NOMO-1 treated with DMSO at 0.1 percent for 48 hours (cell line): Measurements from ENCODE around the gene ZNF536.

Source experiments
- DNase-seq: peaks from one replicate; lab custom pipeline; 2025; ENCODE audit not compliant: unreplicated experiment; lab: John Stamatoyannopoulos, UW

The ZNF536 gene

DNA sequence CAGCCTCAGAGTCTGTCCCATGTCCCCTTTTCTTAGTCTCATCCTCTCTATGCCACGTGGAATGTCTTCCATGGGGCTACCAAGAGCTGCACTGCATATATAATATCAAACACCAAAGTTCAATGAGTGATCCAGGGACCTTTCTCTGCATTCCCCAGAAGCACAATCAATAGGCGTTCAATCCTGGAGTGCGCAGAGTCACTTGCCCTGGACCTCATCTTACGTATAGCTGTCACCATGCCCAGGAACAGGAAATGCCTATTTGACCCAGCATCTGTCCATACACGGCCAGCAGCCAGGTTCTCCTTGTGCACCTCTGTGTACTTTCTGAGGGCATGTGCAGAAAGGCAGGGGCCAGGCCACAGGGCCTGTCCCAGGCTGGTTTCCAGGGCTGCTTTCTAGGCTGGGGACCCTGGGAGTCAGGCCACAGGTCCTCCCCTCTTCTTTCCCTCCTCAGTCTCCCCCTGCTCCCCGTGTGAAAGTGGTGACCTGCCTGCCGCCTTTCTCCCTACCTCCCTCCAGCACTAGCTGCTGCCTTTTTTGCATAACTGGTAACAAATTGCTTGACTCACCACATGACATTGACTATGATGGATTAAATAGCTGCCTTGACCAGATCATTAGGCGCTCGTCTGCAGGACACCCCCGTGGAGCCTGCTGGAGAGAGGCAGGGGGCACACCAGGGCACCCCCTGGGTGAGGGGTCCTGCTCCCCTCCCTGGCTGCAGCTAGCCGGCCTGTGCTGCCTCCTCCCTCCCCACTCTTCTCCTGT is 222.0 kb downstream of the ZNF536 start:
- no peak for DNase-seq

DNA sequence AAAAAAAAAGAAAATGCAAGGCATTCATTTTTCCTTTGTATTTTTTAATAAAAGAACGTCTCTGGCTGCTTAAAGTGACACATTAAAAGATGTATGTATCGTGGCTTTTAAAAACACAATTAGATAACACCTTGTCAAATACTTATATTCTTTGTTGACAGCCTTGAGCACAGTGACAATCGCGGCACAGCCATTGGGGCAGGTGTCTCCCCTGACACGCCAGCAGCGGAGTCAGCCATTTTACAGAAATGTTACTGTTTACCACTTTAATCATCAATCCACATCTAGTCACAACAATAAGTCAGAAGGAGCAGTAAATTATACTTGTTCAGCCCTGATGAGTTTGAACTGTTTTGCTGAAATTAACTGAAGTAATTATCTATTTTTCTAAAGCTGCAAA is 224.1 kb downstream of the ZNF536 start:
- no peak for DNase-seq

DNA sequence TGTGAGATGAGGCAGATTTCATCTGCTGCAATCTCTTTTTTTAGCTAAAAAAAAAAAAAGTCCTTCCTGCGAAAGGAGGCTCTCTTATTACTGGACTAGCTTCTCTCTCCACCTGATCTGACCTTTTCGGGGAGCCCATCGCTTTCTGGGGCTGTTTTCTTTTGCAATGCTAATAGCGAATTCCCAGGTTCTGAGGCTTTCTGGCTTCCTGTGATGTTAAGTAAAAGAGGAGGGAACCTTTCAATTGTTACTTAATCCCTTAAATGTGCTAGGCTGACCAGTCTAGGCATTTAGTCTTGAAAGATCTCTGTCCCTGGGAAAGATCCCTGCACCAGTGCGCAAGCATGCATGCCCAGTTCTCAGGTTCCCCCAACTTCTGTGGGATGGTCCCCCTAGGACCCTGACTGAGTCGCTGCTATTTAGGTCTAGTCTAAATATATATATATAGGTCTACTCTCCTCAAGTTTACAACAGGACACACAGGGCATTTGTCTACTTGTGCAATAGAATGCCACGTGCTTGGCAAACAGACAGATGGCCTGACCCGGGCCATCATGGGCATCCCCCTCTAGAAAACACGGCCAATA is 224.7 kb downstream of the ZNF536 start:
- DNase-seq: no peak

DNA sequence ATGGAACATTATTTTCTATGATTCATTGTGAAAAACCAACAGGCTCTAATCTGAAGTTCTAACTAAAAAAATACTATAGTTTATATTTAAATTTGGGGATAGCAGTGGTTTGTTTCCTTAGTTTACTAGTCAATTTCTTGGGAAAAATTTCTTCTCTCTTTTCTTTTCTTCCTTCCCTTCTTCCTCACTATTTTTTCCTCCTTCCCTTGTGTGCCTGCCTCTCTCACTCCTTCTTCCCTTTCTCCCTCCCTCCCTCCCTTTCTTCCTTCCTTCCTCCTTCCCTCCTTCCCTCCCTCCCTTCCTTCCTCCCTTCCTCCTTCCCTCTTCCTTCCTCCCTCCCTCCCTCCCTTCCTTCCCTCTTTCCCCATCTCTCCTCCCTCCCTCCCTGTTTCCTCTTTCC is 226.5 kb downstream of the ZNF536 start:
- no peak for DNase-seq

DNA sequence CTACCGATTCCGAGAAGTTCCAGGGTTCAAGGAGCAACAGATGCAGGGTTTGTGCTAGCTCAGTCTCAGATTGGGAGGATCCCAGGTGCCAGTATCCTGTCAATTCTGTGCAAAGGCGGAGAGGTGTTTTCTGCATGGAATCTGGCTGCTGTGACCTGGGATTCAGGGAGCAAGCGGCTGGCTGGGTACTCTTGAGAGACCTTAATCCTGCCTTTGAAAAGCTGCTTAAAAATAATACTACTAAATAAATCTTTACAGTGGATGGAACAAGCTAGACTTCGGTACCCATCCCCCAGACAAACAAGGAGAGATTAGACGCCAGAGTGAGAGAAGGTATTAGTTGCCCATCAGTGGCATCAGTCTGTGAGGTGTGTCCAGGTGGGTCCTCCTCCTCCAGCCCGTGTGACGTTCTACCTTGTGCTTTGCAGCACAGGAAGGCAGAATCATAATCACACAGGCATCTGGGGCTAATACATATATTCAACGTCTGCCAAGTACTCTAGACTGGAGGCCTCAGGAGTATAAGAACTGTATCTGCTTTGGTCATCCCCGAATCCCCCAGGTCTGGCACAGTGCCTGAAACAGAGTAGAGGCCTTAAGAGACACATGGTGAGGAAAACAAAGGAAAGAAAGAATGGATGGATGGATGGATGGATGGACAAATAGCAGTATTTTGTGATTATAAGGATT is 230.6 kb downstream of the ZNF536 start:
- no peak for DNase-seq

GRCh38 chr19:30604657-30605056 is 232.5 kb downstream of the ZNF536 start:
- DNase-seq: no peak

- DNase-seq: no peak
Observed at GRCh38 chr19:30605333-30605732, 233.1 kb downstream of the ZNF536 start.

DNA sequence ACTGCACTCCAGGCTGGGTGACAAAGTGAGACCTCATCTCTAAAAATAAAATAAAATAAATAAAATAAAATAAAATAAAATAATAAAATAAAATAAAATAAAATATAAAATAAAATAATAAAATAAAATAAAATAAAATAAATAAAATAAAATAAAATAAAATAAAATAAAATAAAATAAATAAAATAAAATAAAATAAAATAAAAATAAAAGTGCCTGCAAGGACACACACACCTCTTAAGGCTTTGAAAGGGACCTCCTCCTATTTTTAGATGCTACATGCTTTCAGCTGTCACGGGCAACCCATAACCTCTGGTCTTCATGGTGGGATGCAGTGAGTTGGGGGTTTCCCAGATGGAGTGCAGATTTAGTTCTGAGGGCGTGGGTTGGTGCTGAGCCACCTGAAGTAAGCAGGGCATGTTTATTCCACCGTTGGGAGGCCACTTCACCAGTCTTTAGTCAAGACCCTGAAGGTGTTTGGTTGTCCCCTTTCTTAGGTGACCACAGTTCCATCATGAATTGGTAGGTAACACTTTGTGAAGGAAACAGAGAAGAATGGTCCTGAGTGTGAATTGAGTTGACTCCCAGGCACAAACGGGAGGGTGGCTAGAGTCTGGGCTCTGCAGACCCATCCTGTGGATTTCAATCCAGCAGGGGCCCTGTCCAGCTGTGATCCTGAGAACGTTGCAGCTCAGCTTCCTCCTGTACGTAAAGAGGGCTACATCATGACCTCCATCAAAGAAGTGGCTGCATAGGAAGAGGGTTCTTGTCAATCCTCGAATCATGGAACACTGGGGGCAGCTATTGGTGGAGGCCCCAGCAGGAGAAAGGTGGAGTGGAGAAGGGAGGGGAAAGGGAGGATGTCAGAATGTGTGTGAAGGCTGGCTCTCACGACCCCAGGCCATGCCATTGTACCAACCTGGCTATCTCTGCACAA is 234.2 kb downstream of the ZNF536 start:
- no peak for DNase-seq
